Measurements from ENCODE around the gene AFF3. TPM values are rescaled to one million over a fixed set of nuclear protein-coding genes. Genes with fewer than 3 reads are reported as not detected.

The AFF3 gene, protein sequence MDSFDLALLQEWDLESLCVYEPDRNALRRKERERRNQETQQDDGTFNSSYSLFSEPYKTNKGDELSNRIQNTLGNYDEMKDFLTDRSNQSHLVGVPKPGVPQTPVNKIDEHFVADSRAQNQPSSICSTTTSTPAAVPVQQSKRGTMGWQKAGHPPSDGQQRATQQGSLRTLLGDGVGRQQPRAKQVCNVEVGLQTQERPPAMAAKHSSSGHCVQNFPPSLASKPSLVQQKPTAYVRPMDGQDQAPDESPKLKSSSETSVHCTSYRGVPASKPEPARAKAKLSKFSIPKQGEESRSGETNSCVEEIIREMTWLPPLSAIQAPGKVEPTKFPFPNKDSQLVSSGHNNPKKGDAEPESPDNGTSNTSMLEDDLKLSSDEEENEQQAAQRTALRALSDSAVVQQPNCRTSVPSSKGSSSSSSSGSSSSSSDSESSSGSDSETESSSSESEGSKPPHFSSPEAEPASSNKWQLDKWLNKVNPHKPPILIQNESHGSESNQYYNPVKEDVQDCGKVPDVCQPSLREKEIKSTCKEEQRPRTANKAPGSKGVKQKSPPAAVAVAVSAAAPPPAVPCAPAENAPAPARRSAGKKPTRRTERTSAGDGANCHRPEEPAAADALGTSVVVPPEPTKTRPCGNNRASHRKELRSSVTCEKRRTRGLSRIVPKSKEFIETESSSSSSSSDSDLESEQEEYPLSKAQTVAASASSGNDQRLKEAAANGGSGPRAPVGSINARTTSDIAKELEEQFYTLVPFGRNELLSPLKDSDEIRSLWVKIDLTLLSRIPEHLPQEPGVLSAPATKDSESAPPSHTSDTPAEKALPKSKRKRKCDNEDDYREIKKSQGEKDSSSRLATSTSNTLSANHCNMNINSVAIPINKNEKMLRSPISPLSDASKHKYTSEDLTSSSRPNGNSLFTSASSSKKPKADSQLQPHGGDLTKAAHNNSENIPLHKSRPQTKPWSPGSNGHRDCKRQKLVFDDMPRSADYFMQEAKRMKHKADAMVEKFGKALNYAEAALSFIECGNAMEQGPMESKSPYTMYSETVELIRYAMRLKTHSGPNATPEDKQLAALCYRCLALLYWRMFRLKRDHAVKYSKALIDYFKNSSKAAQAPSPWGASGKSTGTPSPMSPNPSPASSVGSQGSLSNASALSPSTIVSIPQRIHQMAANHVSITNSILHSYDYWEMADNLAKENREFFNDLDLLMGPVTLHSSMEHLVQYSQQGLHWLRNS (N-terminal part only)
- 1 to 10 TPM; 3.1 to 3.5 TPM for total RNA-seq

GRCh38 chr2:100142393-100142792 is at the start of gene AFF3:
TSS of gene AFF3 (minus strand) at chr2:100142590. CDS start at chr2:100104454, 38,136 bp downstream.
- peak within 1 kb of the TSS; percentile 89 for H3K27ac Mint-ChIP-seq
- peaks cover 2% of the 10 kb centered on the region for H3K27me3 Mint-ChIP-seq
- DNase-seq (peak; percentile 86), ATAC-seq (peak; percentile 89)
- peaks cover 52% of the 10 kb centered on the region for H3K4me1 Mint-ChIP-seq (ENCODE audit: low read depth)
- TF ChIP-seq, protein P1, sequence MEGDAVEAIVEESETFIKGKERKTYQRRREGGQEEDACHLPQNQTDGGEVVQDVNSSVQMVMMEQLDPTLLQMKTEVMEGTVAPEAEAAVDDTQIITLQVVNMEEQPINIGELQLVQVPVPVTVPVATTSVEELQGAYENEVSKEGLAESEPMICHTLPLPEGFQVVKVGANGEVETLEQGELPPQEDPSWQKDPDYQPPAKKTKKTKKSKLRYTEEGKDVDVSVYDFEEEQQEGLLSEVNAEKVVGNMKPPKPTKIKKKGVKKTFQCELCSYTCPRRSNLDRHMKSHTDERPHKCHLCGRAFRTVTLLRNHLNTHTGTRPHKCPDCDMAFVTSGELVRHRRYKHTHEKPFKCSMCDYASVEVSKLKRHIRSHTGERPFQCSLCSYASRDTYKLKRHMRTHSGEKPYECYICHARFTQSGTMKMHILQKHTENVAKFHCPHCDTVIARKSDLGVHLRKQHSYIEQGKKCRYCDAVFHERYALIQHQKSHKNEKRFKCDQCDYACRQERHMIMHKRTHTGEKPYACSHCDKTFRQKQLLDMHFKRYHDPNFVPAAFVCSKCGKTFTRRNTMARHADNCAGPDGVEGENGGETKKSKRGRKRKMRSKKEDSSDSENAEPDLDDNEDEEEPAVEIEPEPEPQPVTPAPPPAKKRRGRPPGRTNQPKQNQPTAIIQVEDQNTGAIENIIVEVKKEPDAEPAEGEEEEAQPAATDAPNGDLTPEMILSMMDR (IDR thresholded peaks at IDR 0.05) = no peak
- peak within 1 kb of the TSS; percentile 77 for H3K4me3 Mint-ChIP-seq
- H3K36me3 Mint-ChIP-seq (ENCODE audit: low read depth) = no peaks in the 10 kb centered on the region
- POLR2A ChIA-PET = interaction anchor here (1.0 to 1.5 kb wide), 3 partner anchors 8 to 28 kb away, joined by 4 to 5 read pairs (median 5); no protein-coding TSS in a partner anchor
- H3K9me3 Mint-ChIP-seq = no peaks in the 10 kb centered on the region
- intact Hi-C loops (cut with micrococcal nuclease) = loop anchor here (5.0 kb wide), 1 partner anchor 80 kb away; no protein-coding TSS in a partner anchor
- CTCF ChIA-PET = no interaction called here

DNA sequence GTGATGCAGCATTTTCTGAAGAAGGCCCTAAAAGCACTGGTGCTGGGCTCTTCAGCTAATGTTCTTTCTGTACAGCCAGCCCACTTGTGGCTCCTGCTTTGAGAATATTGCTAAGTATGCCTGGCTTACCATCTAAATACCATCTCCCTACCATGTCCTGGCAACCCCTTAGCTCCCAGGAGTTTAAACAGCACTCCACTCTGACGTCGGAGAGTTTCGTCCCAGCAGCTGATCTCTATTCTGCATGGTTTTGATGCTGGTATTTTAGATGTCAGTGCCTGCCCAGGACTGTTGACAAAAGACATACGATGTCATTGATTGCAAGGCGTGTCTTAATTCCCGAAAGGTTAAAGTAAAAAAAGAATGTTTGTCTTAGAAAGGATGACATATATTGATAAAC is 47.0 kb upstream of the AFF3 start:
- Mint-ChIP-seq H3K27me3 (no peaks in the 10 kb centered on the region), H3K9me3 (no peaks in the 10 kb centered on the region), H3K36me3 (ENCODE audit: low read depth) (no peaks in the 10 kb centered on the region), H3K27ac (no peak overlapping the region), H3K4me3 (no peak overlapping the region), H3K4me1 (ENCODE audit: low read depth) (no peaks in the 10 kb centered on the region)
- TF ChIP-seq, protein P1 (IDR thresholded peaks at IDR 0.05) = no peak
- POLR2A ChIA-PET = no interaction called here
- DNase-seq (no peak), ATAC-seq (no peak)
- CTCF ChIA-PET = no interaction called here
- intact Hi-C loops (cut with micrococcal nuclease) = no loop called here

GRCh38 chr2:100188326-100188725 is 45.9 kb upstream of the AFF3 start:
- Mint-ChIP-seq H3K36me3 (ENCODE audit: low read depth) (no peaks in the 10 kb centered on the region), H3K4me3 (no peak overlapping the region), H3K27me3 (no peaks in the 10 kb centered on the region), H3K27ac (no peak overlapping the region), H3K4me1 (ENCODE audit: low read depth) (no peaks in the 10 kb centered on the region), H3K9me3 (no peaks in the 10 kb centered on the region)
- TF ChIP-seq, protein P1 (IDR thresholded peaks at IDR 0.05) = no peak
- CTCF ChIA-PET = no interaction called here
- ATAC-seq (no peak), DNase-seq (no peak)
- intact Hi-C loops (cut with micrococcal nuclease) = no loop called here
- POLR2A ChIA-PET = no interaction called here

DNA sequence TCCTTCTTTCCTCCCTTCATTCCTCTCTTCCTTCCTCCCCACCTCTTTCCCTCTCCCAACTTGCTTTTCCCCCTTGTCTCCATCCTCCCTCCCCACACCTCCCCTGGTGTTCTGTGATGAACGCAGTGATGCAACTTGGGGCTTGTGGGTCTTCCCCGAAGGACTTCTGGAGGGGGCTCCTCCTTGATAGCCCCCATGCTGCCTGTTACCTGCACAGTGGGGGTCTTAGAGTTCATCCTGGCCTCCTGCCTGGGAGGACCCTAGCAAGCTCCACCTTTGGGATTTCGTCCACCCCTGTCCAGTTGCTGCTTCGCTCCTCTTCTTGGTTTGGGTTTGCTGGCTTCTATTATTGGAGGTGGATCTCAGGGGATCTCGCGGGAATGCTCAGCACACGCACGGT is 43.7 kb upstream of the AFF3 start:
- Mint-ChIP-seq H3K4me3 (no peak overlapping the region), H3K9me3 (no peaks in the 10 kb centered on the region), H3K36me3 (ENCODE audit: low read depth) (no peaks in the 10 kb centered on the region), H3K27me3 (no peaks in the 10 kb centered on the region), H3K27ac (no peak overlapping the region), H3K4me1 (ENCODE audit: low read depth) (no peaks in the 10 kb centered on the region)
- ATAC-seq = no peak
- DNase-seq = no peak
- TF ChIP-seq, protein P1 (IDR thresholded peaks at IDR 0.05) = no peak
- ChIA-PET CTCF (no interaction called here), POLR2A (interaction anchor here (0.6 kb wide), 1 partner anchor 8 kb away, joined by 3 read pairs; no protein-coding TSS in a partner anchor)
- intact Hi-C loops (cut with micrococcal nuclease) = no loop called here

Measured in activated CD8-positive, alpha-beta T cell treated with anti-CD3 and anti-CD28 coated beads for 36 hours (primary cell).